Mesendoderm (in vitro differentiated cells): ENCODE results near the gene ERBB4.
A peak's percentile ranks its signal among the peaks of the same experiment; 100 is the strongest.
"Not testable (repeated sequence)": the region's sequence is repeated elsewhere in the genome, so short reads cannot be mapped to it uniquely, and the experiment has no call there.

Experiments
- DNase-seq: peaks from one replicate; pipeline ENCODE4 v3.0.0; 2013
- H2AK5ac ChIP-seq: 2 replicates; pipeline ENCODE4 v1.6.1; 2013; ENCODE audit warnings: low read length, inconsistent platforms
- H2BK120ac ChIP-seq: 2 replicates; pipeline ENCODE4 v1.6.1; 2013; ENCODE audit warnings: low read depth, mild to moderate bottlenecking, low read length, moderate library complexity, mixed read lengths
- H2BK15ac ChIP-seq: replicated peaks from 2 replicates; pipeline ENCODE4 v1.6.1; 2013; ENCODE audit warnings: low read depth, mild to moderate bottlenecking, moderate library complexity
- H2BK5ac ChIP-seq: 2 replicates; pipeline ENCODE4 v1.6.1; 2013; ENCODE audit warnings: low read length, inconsistent platforms
- H3K18ac ChIP-seq: 2 replicates; pipeline ENCODE4 v1.6.1; 2013; ENCODE audit warnings: mild to moderate bottlenecking, low read length, mixed read lengths
- H3K23ac ChIP-seq: one replicate; pipeline ENCODE4 v1.6.1; 2013; ENCODE audit warnings: low read length
- H3K27ac ChIP-seq: 2 replicates; pipeline ENCODE4 v1.5.1; 2013; ENCODE audit warnings: low read depth, mild to moderate bottlenecking, inconsistent platforms, low read length, moderate library complexity
- H3K27me3 ChIP-seq: 2 replicates; pipeline ENCODE4 v1.6.1; 2013; ENCODE audit warnings: low read length, control low read depth, mild to moderate bottlenecking, inconsistent platforms; ENCODE audit not compliant: insufficient read depth, poor library complexity
- H3K36me3 ChIP-seq: 2 replicates; pipeline ENCODE4 v1.6.1; 2013; ENCODE audit warnings: low read length, inconsistent platforms; ENCODE audit not compliant: control insufficient read depth, insufficient read depth
- H3K4ac ChIP-seq: one replicate; pipeline ENCODE4 v1.6.1; 2013; ENCODE audit warnings: low read depth, mild to moderate bottlenecking, low read length, moderate library complexity
- H3K4me1 ChIP-seq: 2 replicates; pipeline ENCODE4 v1.6.1; 2013; ENCODE audit warnings: low read depth, low read length, inconsistent platforms; ENCODE audit not compliant: control insufficient read depth
- H3K4me2 ChIP-seq: 2 replicates; pipeline ENCODE4 v1.6.1; 2013; ENCODE audit warnings: low read length
- H3K4me3 ChIP-seq: 2 replicates; pipeline ENCODE4 v1.5.1; 2013; ENCODE audit warnings: mild to moderate bottlenecking, low read length
- H3K56ac ChIP-seq: one replicate; pipeline ENCODE4 v1.6.1; 2013; ENCODE audit warnings: low read length
- H3K79me1 ChIP-seq: 2 replicates; pipeline ENCODE4 v1.6.1; 2013; ENCODE audit warnings: low read length, inconsistent platforms
- H3K79me2 ChIP-seq: 2 replicates; pipeline ENCODE4 v1.6.1; 2013; ENCODE audit warnings: mild to moderate bottlenecking, low read length; ENCODE audit not compliant: control insufficient read depth, insufficient read depth
- H3K9ac ChIP-seq: 2 replicates; pipeline ENCODE4 v1.6.1; 2013; ENCODE audit warnings: low read length, inconsistent platforms
- H4K5ac ChIP-seq: one replicate; pipeline ENCODE4 v1.6.1; 2013; ENCODE audit warnings: low read length
- H4K8ac ChIP-seq: one replicate; pipeline ENCODE4 v1.6.1; 2013; ENCODE audit warnings: low read depth, mild to moderate bottlenecking, control low read depth, low read length, moderate library complexity
- WGBS: extraction: QIAGEN DNeasy Blood & Tissue Kit; methylation state at CpG from one replicate; pipeline ENCODE4 v1.1.7; 2013; ENCODE audit warnings: low lambda C conversion rate, missing lambda C conversion rate; ENCODE audit not compliant: insufficient coverage; ENCODE audit errors: extremely low coverage; 5-methylcytosine and 5-hydroxymethylcytosine counted together

ERBB4 gene

DNA sequence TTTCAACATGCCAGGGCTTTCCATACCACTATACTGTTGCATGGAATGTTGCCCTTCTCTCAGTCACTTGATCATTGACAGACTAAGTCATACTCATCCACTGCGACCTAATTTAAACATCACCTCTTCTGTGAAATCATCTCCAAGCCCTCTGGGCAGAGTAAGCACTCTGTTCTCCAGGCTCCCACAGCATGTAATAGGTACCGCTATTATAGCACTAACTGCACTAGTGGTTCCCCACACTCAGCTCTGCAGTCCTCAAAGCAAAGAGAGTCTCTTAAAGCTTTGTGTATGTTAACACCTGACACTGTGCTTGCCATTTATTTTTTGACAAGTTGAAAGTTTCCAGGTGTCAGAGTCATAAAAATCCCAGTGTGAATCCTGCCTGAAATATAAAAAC, 947.2 kb downstream of the ERBB4 start:
- H4K8ac ChIP-seq = no peak overlapping the region

DNA sequence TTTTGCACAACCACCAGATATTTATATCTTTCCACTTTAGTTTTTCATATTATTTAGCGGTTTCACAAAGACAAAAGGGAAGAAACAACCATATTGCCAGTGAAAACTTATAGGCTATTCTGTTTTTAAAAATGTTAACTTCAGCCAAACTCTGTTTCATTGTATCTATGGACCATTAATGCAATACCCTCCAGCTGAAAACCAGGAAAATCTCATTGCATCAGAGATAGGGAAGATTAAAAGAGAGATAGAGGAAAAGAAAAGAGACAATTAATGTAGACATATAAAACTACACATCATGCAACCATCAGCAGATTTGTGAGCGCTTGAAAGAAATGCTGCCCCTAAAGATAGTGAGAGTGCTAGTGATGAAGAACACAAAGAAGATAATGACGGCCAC, 970.2 kb downstream of the ERBB4 start:
- Histone ChIP-seq H2BK5ac (no peak overlapping the region), H3K4me2 (no peak overlapping the region), H3K23ac (no peak overlapping the region), H4K5ac (no peak overlapping the region), H3K27ac (no peak overlapping the region), H3K9ac (no peak overlapping the region), H2BK15ac (no peak overlapping the region), H3K4ac (no peak overlapping the region), H4K8ac (no peak overlapping the region), H3K56ac (no peak overlapping the region), H3K36me3 (no peaks in the 10 kb centered on the region), H3K4me3 (no peak overlapping the region), H3K18ac (no peak overlapping the region), H2AK5ac (no peak overlapping the region), H3K79me1 (no peaks in the 10 kb centered on the region), H2BK120ac (no peak overlapping the region), H3K4me1 (no peaks in the 10 kb centered on the region), H3K79me2 (no peaks in the 10 kb centered on the region), H3K27me3 (no peaks in the 10 kb centered on the region)
- no peak for DNase-seq
- no CpG with 5 or more reads among the region's 3 CpGs for WGBS

More for the DNA sequence above, 947.2 kb downstream of the ERBB4 start:
- Histone ChIP-seq H2BK15ac (no peak overlapping the region), H3K56ac (peak overlapping the region; percentile 71), H3K27ac (peak overlapping the region; percentile 83), H2AK5ac (peak overlapping the region; percentile 39), H3K36me3 (no peaks in the 10 kb centered on the region), H3K4me1 (peaks cover 2% of the 10 kb centered on the region), H4K5ac (no peak overlapping the region), H3K4ac (peak overlapping the region; percentile 68), H2BK120ac (peak overlapping the region; percentile 74), H3K79me1 (no peaks in the 10 kb centered on the region), H3K18ac (peak overlapping the region; percentile 87), H3K9ac (no peak overlapping the region), H3K4me3 (no peak overlapping the region), H3K23ac (no peak overlapping the region), H3K27me3 (no peaks in the 10 kb centered on the region), H2BK5ac (peak overlapping the region; percentile 90), H3K4me2 (no peak overlapping the region), H3K79me2 (no peaks in the 10 kb centered on the region)
- peak; percentile 41 for DNase-seq
- WGBS = no CpG with 5 or more reads among the region's 2 CpGs

DNA sequence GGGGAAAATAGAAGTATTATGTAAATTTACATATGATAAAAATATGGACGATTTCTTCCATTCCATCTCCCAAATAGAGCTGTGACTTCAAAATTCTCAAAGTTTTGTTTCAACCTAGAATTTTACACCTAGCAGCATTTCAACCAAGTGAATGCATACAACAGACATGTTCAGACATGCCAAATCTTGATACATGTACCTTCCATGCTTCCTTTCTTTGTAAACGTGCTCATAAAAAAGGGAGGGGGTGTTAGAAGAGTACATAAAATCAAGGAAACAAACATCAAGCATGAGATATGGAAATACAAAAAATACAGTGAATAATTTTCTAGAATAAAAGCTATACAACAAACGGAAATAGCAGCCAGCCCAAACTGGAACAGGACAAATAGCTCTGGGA, 974.2 kb downstream of the ERBB4 start:
- H3K79me2 ChIP-seq = no peaks in the 10 kb centered on the region
- no peak overlapping the region for H3K56ac ChIP-seq
- no peak overlapping the region for H3K4ac ChIP-seq
- DNase-seq = no peak
- H2AK5ac ChIP-seq = no peak overlapping the region
- no peak overlapping the region for H2BK15ac ChIP-seq
- H2BK120ac ChIP-seq = no peak overlapping the region
- H4K5ac ChIP-seq = no peak overlapping the region
- H3K18ac ChIP-seq = no peak overlapping the region
- H3K36me3 ChIP-seq = no peaks in the 10 kb centered on the region
- no CpG with 5 or more reads among the region's 3 CpGs for WGBS
- no peak overlapping the region for H4K8ac ChIP-seq
- no peak overlapping the region for H3K9ac ChIP-seq
- no peak overlapping the region for H3K27ac ChIP-seq
- H3K4me1 ChIP-seq = no peaks in the 10 kb centered on the region
- no peak overlapping the region for H3K4me3 ChIP-seq
- no peak overlapping the region for H3K4me2 ChIP-seq
- no peak overlapping the region for H3K23ac ChIP-seq
- no peaks in the 10 kb centered on the region for H3K79me1 ChIP-seq
- H2BK5ac ChIP-seq = no peak overlapping the region
- H3K27me3 ChIP-seq = no peaks in the 10 kb centered on the region

DNA sequence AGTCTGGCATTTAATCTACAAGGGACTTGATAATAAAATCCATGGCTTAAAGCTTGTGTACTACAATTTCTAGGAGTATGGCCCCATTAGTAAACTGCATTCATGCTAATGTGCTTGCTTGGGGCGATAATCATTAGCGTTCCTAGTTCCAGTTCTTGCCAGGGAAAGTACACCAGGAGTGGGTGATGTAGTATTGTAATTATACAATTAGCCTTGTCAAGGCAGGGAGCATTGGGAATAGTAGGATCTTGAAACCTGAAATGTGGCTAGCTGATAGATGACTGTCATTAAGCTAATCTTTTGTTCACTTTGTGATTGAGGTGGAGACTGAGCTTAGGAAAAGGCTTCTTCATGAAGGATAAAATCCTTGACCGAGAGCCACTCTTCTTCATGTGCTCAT, 993.0 kb downstream of the ERBB4 start:
- no peaks in the 10 kb centered on the region for H3K36me3 ChIP-seq
- H3K79me1 ChIP-seq = no peaks in the 10 kb centered on the region
- H3K4me3 ChIP-seq = no peak overlapping the region

DNA sequence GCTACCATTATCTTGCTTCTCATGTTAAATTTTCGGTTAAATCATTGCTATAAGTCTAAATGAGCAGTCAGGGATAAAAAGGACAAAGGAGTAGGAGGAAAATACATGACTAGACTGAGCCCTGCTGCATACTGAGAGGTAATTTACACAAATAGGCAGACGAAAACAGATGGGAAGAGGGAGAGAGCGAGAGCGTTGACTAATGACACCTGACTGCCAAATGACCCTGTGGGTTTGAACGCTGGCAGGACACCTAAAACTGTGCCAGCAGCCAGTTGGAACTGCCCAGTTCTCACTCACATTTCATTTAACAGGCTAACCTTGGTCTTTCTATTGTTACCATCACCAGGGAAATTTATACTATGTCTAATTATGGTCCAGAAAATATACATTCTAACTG, 1004.0 kb downstream of the ERBB4 start:
- H3K4me2 ChIP-seq = no peak overlapping the region
- no peak overlapping the region for H3K9ac ChIP-seq
- no peak overlapping the region for H2BK5ac ChIP-seq
- no peak overlapping the region for H2AK5ac ChIP-seq
- H3K18ac ChIP-seq = no peak overlapping the region
- no peak overlapping the region for H3K27ac ChIP-seq
- no peaks in the 10 kb centered on the region for H3K27me3 ChIP-seq
- no peak overlapping the region for H3K4ac ChIP-seq
- DNase-seq = peak; percentile 5
- no peak overlapping the region for H3K56ac ChIP-seq
- no peak overlapping the region for H4K8ac ChIP-seq
- H3K4me3 ChIP-seq = no peak overlapping the region
- no peaks in the 10 kb centered on the region for H3K79me1 ChIP-seq
- no peaks in the 10 kb centered on the region for H3K79me2 ChIP-seq
- no peaks in the 10 kb centered on the region for H3K4me1 ChIP-seq
- no peak overlapping the region for H2BK120ac ChIP-seq
- H3K36me3 ChIP-seq = no peaks in the 10 kb centered on the region
- WGBS = no CpG with 5 or more reads among the region's 5 CpGs
- H4K5ac ChIP-seq = no peak overlapping the region
- H2BK15ac ChIP-seq = no peak overlapping the region
- H3K23ac ChIP-seq = no peak overlapping the region

More for the DNA sequence above, 993.0 kb downstream of the ERBB4 start:
- no peak overlapping the region for H4K8ac ChIP-seq
- H3K27ac ChIP-seq = no peak overlapping the region
- H3K79me2 ChIP-seq = no peaks in the 10 kb centered on the region
- no peaks in the 10 kb centered on the region for H3K27me3 ChIP-seq
- H3K4me1 ChIP-seq = no peaks in the 10 kb centered on the region
- no peak overlapping the region for H3K9ac ChIP-seq
- no peak overlapping the region for H3K56ac ChIP-seq
- H3K4me2 ChIP-seq = no peak overlapping the region
- no peak overlapping the region for H4K5ac ChIP-seq
- H2BK5ac ChIP-seq = no peak overlapping the region
- no peak overlapping the region for H3K18ac ChIP-seq
- H2BK120ac ChIP-seq = no peak overlapping the region
- no peak for DNase-seq
- H3K4ac ChIP-seq = no peak overlapping the region
- WGBS = no CpG with 5 or more reads among the region's 3 CpGs
- H2BK15ac ChIP-seq = no peak overlapping the region
- H3K23ac ChIP-seq = no peak overlapping the region
- no peak overlapping the region for H2AK5ac ChIP-seq

DNA sequence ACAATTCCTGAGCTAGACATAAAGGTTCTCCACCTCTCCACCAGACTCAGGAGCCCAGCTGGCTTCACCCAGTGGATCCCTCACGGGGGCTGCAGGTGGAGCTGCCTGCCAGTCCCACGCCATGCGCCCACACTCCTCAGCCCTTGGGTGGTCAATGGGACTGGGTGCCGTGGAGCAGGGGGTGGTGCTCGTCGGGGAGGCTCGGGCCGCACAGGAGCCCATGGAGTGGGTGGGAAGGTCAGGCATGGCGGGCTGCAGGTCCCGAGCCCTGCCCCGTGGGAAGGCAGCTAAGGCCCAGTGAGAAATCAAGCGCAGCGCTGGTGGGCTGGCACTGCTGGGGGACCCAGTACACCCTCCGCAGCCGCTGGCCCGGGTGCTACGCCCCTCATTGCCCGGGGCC, 1014.4 kb downstream of the ERBB4 start:
- H2BK15ac ChIP-seq, H2BK5ac ChIP-seq, H2AK5ac ChIP-seq, H3K23ac ChIP-seq, H4K8ac ChIP-seq, H3K79me2 ChIP-seq, H3K9ac ChIP-seq, H3K79me1 ChIP-seq, H2BK120ac ChIP-seq, H3K18ac ChIP-seq, H3K4ac ChIP-seq, H3K36me3 ChIP-seq, H3K56ac ChIP-seq, H4K5ac ChIP-seq, DNase-seq, H3K4me3 ChIP-seq, H3K27me3 ChIP-seq, H3K27ac ChIP-seq, H3K4me1 ChIP-seq, H3K4me2 ChIP-seq: not testable (repeated sequence)
- no CpG with 5 or more reads among the region's 18 CpGs for WGBS
